Measurements from ENCODE around the gene DNAAF1.

DNA sequence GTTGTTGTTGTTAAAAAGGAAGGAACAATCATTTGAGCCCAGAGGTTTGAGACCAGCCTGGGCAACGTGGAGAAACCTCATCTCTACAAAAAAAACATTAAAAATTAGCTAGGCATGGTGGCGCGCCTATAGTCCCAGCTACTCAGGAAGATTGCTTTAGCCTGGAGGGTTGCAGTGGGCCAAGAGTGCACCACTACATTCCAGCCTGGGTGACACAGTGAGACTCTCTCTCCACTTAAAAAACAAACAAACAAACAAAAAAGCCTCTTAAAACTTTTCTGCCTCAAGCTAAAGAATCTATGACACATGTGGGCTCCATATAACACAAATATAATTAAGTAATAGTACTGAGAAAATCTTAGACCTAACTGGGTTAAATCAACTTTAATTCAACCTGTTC lies 40.9 kb upstream of the DNAAF1 start:
- TF ChIP-seq, protein P1, sequence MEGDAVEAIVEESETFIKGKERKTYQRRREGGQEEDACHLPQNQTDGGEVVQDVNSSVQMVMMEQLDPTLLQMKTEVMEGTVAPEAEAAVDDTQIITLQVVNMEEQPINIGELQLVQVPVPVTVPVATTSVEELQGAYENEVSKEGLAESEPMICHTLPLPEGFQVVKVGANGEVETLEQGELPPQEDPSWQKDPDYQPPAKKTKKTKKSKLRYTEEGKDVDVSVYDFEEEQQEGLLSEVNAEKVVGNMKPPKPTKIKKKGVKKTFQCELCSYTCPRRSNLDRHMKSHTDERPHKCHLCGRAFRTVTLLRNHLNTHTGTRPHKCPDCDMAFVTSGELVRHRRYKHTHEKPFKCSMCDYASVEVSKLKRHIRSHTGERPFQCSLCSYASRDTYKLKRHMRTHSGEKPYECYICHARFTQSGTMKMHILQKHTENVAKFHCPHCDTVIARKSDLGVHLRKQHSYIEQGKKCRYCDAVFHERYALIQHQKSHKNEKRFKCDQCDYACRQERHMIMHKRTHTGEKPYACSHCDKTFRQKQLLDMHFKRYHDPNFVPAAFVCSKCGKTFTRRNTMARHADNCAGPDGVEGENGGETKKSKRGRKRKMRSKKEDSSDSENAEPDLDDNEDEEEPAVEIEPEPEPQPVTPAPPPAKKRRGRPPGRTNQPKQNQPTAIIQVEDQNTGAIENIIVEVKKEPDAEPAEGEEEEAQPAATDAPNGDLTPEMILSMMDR (IDR thresholded peaks at IDR 0.05; ENCODE audit: extremely low read depth in 1 of 2, insufficient read depth in 1 of 2, low read depth in 1 of 2, low read length in 2 of 2), result no peak
- TF ChIP-seq POLR2AphosphoS5 (IDR thresholded peaks at IDR 0.05; ENCODE audit: insufficient read depth, low read depth, low read length), result no peak
- no peak for TF ChIP-seq POLR2A (IDR thresholded peaks at IDR 0.05; ENCODE audit: low read depth, low read length)
- TF ChIP-seq EZH2 (IDR thresholded peaks at IDR 0.05; ENCODE audit: borderline replicate concordance, low read depth, low read length, severe bottlenecking), result no peak
